K562 (cell line): Measurements from ENCODE around the gene LRP1B. TPM values are rescaled to one million over a fixed set of nuclear protein-coding genes. Genes with fewer than 3 reads are reported as not detected.

Source experiments
- ATAC-seq: fragments of 200-7000 bp; cut with Tn5 transposase; 3 replicates; pipeline ENCODE4 v1.9.1; 2020; ENCODE audit warnings: moderate library complexity
- BruUV-seq: library from RNA; stranded (reverse); fragments of 400-500 nt; replicated peaks from 2 replicates; lab custom pipeline; 2021; lab: Mats Ljungman, UMichigan
- CTCF ChIA-PET: fragments of 300-600 bp; formaldehyde crosslinking; extraction: SDS; loops from one replicate; lab custom pipeline; 2021; ENCODE audit warnings: low intra/inter-chr PET ratio; lab: Yijun Ruan, JAX
- POLR2A ChIA-PET: fragments of 300-600, 350-650 bp; sonication (Branson Sonifier 250); formaldehyde crosslinking; extraction: SDS; loops from one replicate; lab custom pipeline; 2021; ENCODE audit warnings: antibody characterized with exemption, inconsistent platforms; lab: Yijun Ruan, JAX
- DNase-seq, 4 experiments: peaks; one replicate each; pipeline versions ENCODE4 v3.0.0 to v3.0.0-alpha.2; 2011 to 2018; ENCODE audit warnings: low spot score in 3 of 4, mixed read lengths in 3 of 4; ENCODE audit errors: extremely low read depth in 1 of 4
- FAIRE-seq: peaks from 2 replicates; lab custom pipeline; 2011; peaks lifted over from hg19 to GRCh38; lab: Jason Lieb, UNC
- H2AFZ ChIP-seq: 2 replicates; pipeline ENCODE4 v1.6.0; 2011; ENCODE audit warnings: low read depth, low read length, control low read depth, inconsistent platforms
- H3K27ac ChIP-seq: fragments of 200-600 bp; 3 replicates; pipeline ENCODE4 v1.8.0; 2011; ENCODE audit warnings: low read depth, mild to moderate bottlenecking, control low read depth, inconsistent platforms, low read length, moderate library complexity, mixed read lengths; ENCODE audit errors: extremely low read depth
- H3K27me3 ChIP-seq, 2 experiments: fragments of 300-600 bp in 1 of 2; 2 replicates in 1 of 2; 3 replicates in 1 of 2; pipeline versions ENCODE4 v1.6.0 to v1.8.0; 2011; ENCODE audit warnings: inconsistent platforms in 2 of 2, low read length in 2 of 2, mild to moderate bottlenecking in 1 of 2, mixed read lengths in 1 of 2, moderate library complexity in 1 of 2; ENCODE audit not compliant: control insufficient read depth in 2 of 2, insufficient read depth in 2 of 2
- H3K36me3 ChIP-seq: fragments of 300-600 bp; 3 replicates; pipeline ENCODE4 v1.8.0; 2011; ENCODE audit warnings: mild to moderate bottlenecking, low read length, inconsistent platforms; ENCODE audit not compliant: control insufficient read depth, insufficient read depth
- H3K4me1 ChIP-seq, 2 experiments: fragments of 200-600 bp in 1 of 2; replicated peaks in 1 of 2; 2 replicates in 1 of 2; 3 replicates in 1 of 2; pipeline versions ENCODE4 v1.5.1 to v1.8.0; 2011; ENCODE audit warnings: inconsistent platforms in 2 of 2, low read length in 2 of 2, mild to moderate bottlenecking in 1 of 2, mixed read lengths in 1 of 2, moderate library complexity in 1 of 2; ENCODE audit not compliant: control insufficient read depth in 2 of 2, insufficient read depth in 2 of 2
- H3K4me2 ChIP-seq: 2 replicates; pipeline ENCODE4 v1.6.1; 2011; ENCODE audit warnings: low read length, control low read depth, inconsistent platforms, mixed read lengths; ENCODE audit not compliant: insufficient read depth
- H3K4me3 ChIP-seq: fragments of 200-600 bp; sonication (generic), shearing (Covaris generic); 2 replicates; pipeline ENCODE4 v1.5.1; 2016; ENCODE audit warnings: control low read depth, inconsistent platforms
- H3K79me2 ChIP-seq: fragments of 200-600 bp; 3 replicates; pipeline ENCODE4 v1.8.0; 2011; ENCODE audit warnings: low read length, inconsistent platforms; ENCODE audit not compliant: control insufficient read depth, insufficient read depth
- H3K9ac ChIP-seq, 2 experiments: 2 replicates each; pipeline versions ENCODE4 v1.6.0 to v1.6.1; 2011; ENCODE audit warnings: low read depth in 2 of 2, low read length in 2 of 2, control low read depth in 1 of 2, inconsistent platforms in 1 of 2, mild to moderate bottlenecking in 1 of 2, mixed read lengths in 1 of 2; ENCODE audit not compliant: insufficient read depth in 1 of 2
- H3K9me1 ChIP-seq: one replicate; pipeline ENCODE4 v1.6.0; 2011; ENCODE audit warnings: inconsistent platforms, mild to moderate bottlenecking, low read length, moderate library complexity; ENCODE audit not compliant: control insufficient read depth, insufficient read depth
- H3K9me3 ChIP-seq: replicated peaks from 2 replicates; pipeline ENCODE4 v1.5.1; 2011; ENCODE audit warnings: low read depth, low read length, inconsistent platforms; ENCODE audit not compliant: control insufficient read depth, insufficient read depth
- H4K20me1 ChIP-seq: replicated peaks from 2 replicates; pipeline ENCODE4 v1.6.1; 2011; ENCODE audit warnings: low read length, inconsistent platforms, mixed read lengths; ENCODE audit not compliant: control insufficient read depth, insufficient read depth
- ATF1 ChIP-seq, 2 experiments: fragments of 450-650 bp in 1 of 2; IDR thresholded peaks; 2 replicates each; pipeline ENCODE4 v1.6.1; 2016; ENCODE audit warnings: missing compliant biosample characterization in 1 of 2, missing genetic modification characterization in 1 of 2
- CCAR2 ChIP-seq: fragments of 200-400 bp; formaldehyde crosslinking; IDR thresholded peaks from 2 replicates; pipeline ENCODE4 v1.6.1; 2017; ENCODE audit warnings: mild to moderate bottlenecking, low read depth, low read length
- CTBP1 ChIP-seq: fragments of 450-650 bp; IDR thresholded peaks from 2 replicates; pipeline ENCODE4 v1.6.1; 2016; ENCODE audit warnings: borderline replicate concordance
- EWSR1 ChIP-seq: fragments of 450-650 bp; IDR thresholded peaks from 2 replicates; pipeline ENCODE4 v1.6.1; 2018; ENCODE audit warnings: borderline replicate concordance, mild to moderate bottlenecking, low read depth, moderate library complexity; ENCODE audit not compliant: partially characterized antibody
- JUN ChIP-seq, 2 experiments: sonication (generic) in 1 of 2; formaldehyde crosslinking in 1 of 2; IDR thresholded peaks; 2 replicates each; pipeline versions ENCODE4 v1.6.1 to v1.8.0; 2012 to 2022; ENCODE audit warnings: borderline replicate concordance in 2 of 2, mild to moderate bottlenecking in 2 of 2, improper control_type of control experiment in 1 of 2, low read depth in 1 of 2, low read length in 1 of 2, missing genetic modification reagents in 1 of 2
- KAT2B ChIP-seq: IDR thresholded peaks from one replicate; pipeline ENCODE4 v1.6.1; 2012; ENCODE audit warnings: low read depth, mild to moderate bottlenecking, control low read depth, inconsistent platforms, low read length, moderate library complexity
- KDM4B ChIP-seq, 2 experiments: fragments of 450-650 bp in 1 of 2; sonication (generic) in 1 of 2; IDR thresholded peaks; 2 replicates each; pipeline ENCODE4 v1.6.1; 2016 to 2017; ENCODE audit warnings: borderline replicate concordance in 2 of 2, antibody characterized with exemption in 1 of 2, low read depth in 1 of 2, mild to moderate bottlenecking in 1 of 2
- NR2F6 ChIP-seq: fragments of 450-650 bp; formaldehyde crosslinking; IDR thresholded peaks from 2 replicates; pipeline ENCODE4 v1.4.0; 2020; ENCODE audit warnings: mild to moderate bottlenecking
- RHOXF2B ChIP-seq: fragments of 250-450 bp; sonication (Bioruptor Pico); conservative IDR thresholded peaks from 2 replicates; pipeline ENCODE4 v1.5.1; 2021
- SMAD1 ChIP-seq: fragments of 150-350 bp; IDR thresholded peaks from 2 replicates; pipeline ENCODE4 v1.6.1; 2014; ENCODE audit warnings: low read length, low read depth; ENCODE audit not compliant: partially characterized antibody
- ZNF121 ChIP-seq: sonication (generic); formaldehyde crosslinking; conservative IDR thresholded peaks from 2 replicates; pipeline ENCODE4 v1.8.0; 2022; ENCODE audit warnings: missing genetic modification reagents
- ZNF696 ChIP-seq: fragments of 250-450 bp; sonication (Bioruptor Pico); conservative IDR thresholded peaks from 2 replicates; pipeline ENCODE4 v1.4.0; 2020; ENCODE audit warnings: mild to moderate bottlenecking, moderate library complexity
- ZNF785 ChIP-seq: fragments of 250-450 bp; sonication (Bioruptor Pico); IDR thresholded peaks from 2 replicates; pipeline ENCODE4 v1.4.0; 2020; ENCODE audit warnings: mild to moderate bottlenecking
- WGBS: fragments of 100-300 bp; shearing (Covaris generic); methylation state at CpG from one replicate; pipeline ENCODE4 v1.1.6; 2016; ENCODE audit warnings: low coverage, mixed read lengths; ENCODE audit not compliant: insufficient coverage; ENCODE audit errors: missing lambda C conversion rate; 5-methylcytosine and 5-hydroxymethylcytosine counted together
- in situ Hi-C: fragments of 300-500 bp; cut with MboI; formaldehyde crosslinking; loops from 4 replicates; pipeline ENCODE4 v1.15.0; 2018; ENCODE audit warnings: inconsistent platforms, mixed read lengths
- intact Hi-C: fragments of 100-400 bp; cut with micrococcal nuclease; formaldehyde crosslinking; loops from 2 replicates; pipeline ENCODE4 v1.14.2; 2022
- polyA plus RNA-seq, 8 experiments: library from polyadenylated mRNA; depleted of rRNA in 4 of 8; stranded (reverse) in 5 of 8; unstranded in 3 of 8; fragments of >200 nt; fragmentation: Nextera tagmentation in 2 of 8; fragmentation: Illumina TruSeq in 1 of 8; extraction: Ambion mirVana in 2 of 8; extraction: Trizol in 1 of 8; gene quantifications; 2 replicates each; pipeline versions ENCODE4 v1.2.1 to v1.2.3, GENCODE V29; 2011 to 2014; ENCODE audit warnings: inconsistent platforms in 1 of 8, missing spikeins in 1 of 8
- total RNA-seq, 7 experiments: library from RNA; depleted of rRNA in 6 of 7; stranded (reverse); fragments of >200 nt in 6 of 7; fragmentation: Illumina TruSeq in 2 of 7; extraction: Trizol in 2 of 7; gene quantifications; 2 replicates each; pipeline versions ENCODE4 v1.2.1 to v1.2.3, GENCODE V29; 2011 to 2021; ENCODE audit warnings: low replicate concordance in 1 of 7
- TF ChIP-seq, protein P1 (sequence below): fragments of 200-800 bp; sonication (Bioruptor generic); IDR thresholded peaks from 2 replicates; pipeline ENCODE4 v1.6.1; 2017; ENCODE audit warnings: missing genetic modification characterization, missing compliant biosample characterization
- TF ChIP-seq, protein P2 (sequence below): sonication (generic); formaldehyde crosslinking; IDR thresholded peaks from 2 replicates; pipeline ENCODE4 v1.8.1; 2023; ENCODE audit warnings: mild to moderate bottlenecking, missing genetic modification reagents
- TF ChIP-seq, protein P3 (sequence below): sonication (generic); formaldehyde crosslinking; IDR thresholded peaks from 2 replicates; pipeline ENCODE4 v1.8.1; 2022; ENCODE audit warnings: missing genetic modification reagents
- TF ChIP-seq, protein P4 (sequence below): fragments of 450-650 bp; formaldehyde crosslinking; IDR thresholded peaks from 2 replicates; pipeline ENCODE4 v1.4.0; 2020; ENCODE audit warnings: mild to moderate bottlenecking, mixed read lengths
- TF ChIP-seq, protein P5 (sequence below): fragments of 250-450 bp; sonication (Bioruptor Pico); IDR thresholded peaks from 2 replicates; pipeline ENCODE4 v1.9.0; 2021; ENCODE audit warnings: mild to moderate bottlenecking

The LRP1B gene
- total and polyA plus RNA-seq, 9 of the 15 experiments (the other 6 are each of a cell fraction or from before 2014, with no cell fraction given): not detected

DNA sequence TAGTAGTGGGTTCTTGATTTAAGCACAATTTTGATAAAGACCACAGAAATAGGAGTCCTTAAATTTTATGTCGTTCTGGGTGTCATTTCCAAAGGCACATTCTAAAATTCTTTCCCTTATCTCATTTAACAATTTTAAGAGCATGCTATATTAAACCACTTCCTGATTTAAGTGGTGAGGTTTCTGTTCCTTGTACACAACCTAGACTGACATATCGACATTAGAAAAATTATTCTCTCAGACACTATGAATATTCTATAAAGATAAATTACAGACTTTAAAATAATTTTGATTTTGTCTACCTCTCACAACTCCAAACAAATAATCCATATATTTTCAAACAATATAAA, 923.8 kb downstream of the LRP1B start:
- DNase-seq (no peak), FAIRE-seq (no peak), ATAC-seq (no peak)
- TF ChIP-seq EWSR1 (no peak), JUN (IDR thresholded peaks at IDR 0.05; ENCODE audit: borderline replicate concordance, low read depth, low read length) (no peak), JUN (CRISPR knock-in tag; IDR thresholded peaks at IDR 0.05; ENCODE audit: borderline replicate concordance) (no peak), KAT2B (no peak), RHOXF2B (no peak), ZNF121 (CRISPR knock-in tag) (no peak), SMAD1 (no peak), KDM4B (IDR thresholded peaks at IDR 0.05; ENCODE audit: borderline replicate concordance in 2 of 2, low read depth in 1 of 2) (no peak), ZNF696 (no peak), ATF1 (CRISPR knock-in tag; IDR thresholded peaks at IDR 0.05) (no peak), ATF1 (tag; IDR thresholded peaks at IDR 0.05) (no peak), ZNF785 (CRISPR knock-in tag) (no peak), CCAR2 (no peak), NR2F6 (CRISPR knock-in tag) (no peak), CTBP1 (no peak)
- TF ChIP-seq, protein P1, sequence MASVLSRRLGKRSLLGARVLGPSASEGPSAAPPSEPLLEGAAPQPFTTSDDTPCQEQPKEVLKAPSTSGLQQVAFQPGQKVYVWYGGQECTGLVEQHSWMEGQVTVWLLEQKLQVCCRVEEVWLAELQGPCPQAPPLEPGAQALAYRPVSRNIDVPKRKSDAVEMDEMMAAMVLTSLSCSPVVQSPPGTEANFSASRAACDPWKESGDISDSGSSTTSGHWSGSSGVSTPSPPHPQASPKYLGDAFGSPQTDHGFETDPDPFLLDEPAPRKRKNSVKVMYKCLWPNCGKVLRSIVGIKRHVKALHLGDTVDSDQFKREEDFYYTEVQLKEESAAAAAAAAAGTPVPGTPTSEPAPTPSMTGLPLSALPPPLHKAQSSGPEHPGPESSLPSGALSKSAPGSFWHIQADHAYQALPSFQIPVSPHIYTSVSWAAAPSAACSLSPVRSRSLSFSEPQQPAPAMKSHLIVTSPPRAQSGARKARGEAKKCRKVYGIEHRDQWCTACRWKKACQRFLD (CRISPR knock-in tag): no peak
- TF ChIP-seq, protein P2, sequence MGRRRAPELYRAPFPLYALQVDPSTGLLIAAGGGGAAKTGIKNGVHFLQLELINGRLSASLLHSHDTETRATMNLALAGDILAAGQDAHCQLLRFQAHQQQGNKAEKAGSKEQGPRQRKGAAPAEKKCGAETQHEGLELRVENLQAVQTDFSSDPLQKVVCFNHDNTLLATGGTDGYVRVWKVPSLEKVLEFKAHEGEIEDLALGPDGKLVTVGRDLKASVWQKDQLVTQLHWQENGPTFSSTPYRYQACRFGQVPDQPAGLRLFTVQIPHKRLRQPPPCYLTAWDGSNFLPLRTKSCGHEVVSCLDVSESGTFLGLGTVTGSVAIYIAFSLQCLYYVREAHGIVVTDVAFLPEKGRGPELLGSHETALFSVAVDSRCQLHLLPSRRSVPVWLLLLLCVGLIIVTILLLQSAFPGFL: no peak
- TF ChIP-seq, protein P3, sequence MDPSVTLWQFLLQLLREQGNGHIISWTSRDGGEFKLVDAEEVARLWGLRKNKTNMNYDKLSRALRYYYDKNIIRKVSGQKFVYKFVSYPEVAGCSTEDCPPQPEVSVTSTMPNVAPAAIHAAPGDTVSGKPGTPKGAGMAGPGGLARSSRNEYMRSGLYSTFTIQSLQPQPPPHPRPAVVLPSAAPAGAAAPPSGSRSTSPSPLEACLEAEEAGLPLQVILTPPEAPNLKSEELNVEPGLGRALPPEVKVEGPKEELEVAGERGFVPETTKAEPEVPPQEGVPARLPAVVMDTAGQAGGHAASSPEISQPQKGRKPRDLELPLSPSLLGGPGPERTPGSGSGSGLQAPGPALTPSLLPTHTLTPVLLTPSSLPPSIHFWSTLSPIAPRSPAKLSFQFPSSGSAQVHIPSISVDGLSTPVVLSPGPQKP (CRISPR knock-in tag): no peak
- TF ChIP-seq, protein P4, sequence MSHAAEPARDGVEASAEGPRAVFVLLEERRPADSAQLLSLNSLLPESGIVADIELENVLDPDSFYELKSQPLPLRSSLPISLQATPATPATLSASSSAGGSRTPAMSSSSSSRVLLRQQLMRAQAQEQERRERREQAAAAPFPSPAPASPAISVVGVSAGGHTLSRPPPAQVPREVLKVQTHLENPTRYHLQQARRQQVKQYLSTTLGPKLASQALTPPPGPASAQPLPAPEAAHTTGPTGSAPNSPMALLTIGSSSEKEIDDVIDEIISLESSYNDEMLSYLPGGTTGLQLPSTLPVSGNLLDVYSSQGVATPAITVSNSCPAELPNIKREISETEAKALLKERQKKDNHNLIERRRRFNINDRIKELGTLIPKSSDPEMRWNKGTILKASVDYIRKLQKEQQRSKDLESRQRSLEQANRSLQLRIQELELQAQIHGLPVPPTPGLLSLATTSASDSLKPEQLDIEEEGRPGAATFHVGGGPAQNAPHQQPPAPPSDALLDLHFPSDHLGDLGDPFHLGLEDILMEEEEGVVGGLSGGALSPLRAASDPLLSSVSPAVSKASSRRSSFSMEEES (CRISPR knock-in tag): no peak
- TF ChIP-seq, protein P5, sequence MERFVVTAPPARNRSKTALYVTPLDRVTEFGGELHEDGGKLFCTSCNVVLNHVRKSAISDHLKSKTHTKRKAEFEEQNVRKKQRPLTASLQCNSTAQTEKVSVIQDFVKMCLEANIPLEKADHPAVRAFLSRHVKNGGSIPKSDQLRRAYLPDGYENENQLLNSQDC: no peak
- Histone ChIP-seq H3K9me3 (no peaks in the 10 kb centered on the region), H3K4me1 (no peaks in the 10 kb centered on the region), H3K9me1 (no peaks in the 10 kb centered on the region), H4K20me1 (no peaks in the 10 kb centered on the region), H3K4me2 (no peak overlapping the region), H3K4me3 (no peak overlapping the region), H3K36me3 (no peaks in the 10 kb centered on the region), H3K79me2 (no peaks in the 10 kb centered on the region), H3K27me3 (no peaks in the 10 kb centered on the region), H3K27ac (no peak overlapping the region), H3K9ac (no peak overlapping the region), H2AFZ (no peak overlapping the region)
- 0% methylated on average over 2 of the region's 2 CpGs for WGBS
- CTCF ChIA-PET: no interaction called here
- in situ Hi-C loops: no loop called here
- intact Hi-C loops: no loop called here
- POLR2A ChIA-PET: no interaction called here
- no TSS peak for BruUV-seq
